ENCODE measurements around the gene OVOL1.
A peak's percentile ranks its signal among the peaks of the same experiment; 100 is the strongest.

OVOL1 gene

DNA sequence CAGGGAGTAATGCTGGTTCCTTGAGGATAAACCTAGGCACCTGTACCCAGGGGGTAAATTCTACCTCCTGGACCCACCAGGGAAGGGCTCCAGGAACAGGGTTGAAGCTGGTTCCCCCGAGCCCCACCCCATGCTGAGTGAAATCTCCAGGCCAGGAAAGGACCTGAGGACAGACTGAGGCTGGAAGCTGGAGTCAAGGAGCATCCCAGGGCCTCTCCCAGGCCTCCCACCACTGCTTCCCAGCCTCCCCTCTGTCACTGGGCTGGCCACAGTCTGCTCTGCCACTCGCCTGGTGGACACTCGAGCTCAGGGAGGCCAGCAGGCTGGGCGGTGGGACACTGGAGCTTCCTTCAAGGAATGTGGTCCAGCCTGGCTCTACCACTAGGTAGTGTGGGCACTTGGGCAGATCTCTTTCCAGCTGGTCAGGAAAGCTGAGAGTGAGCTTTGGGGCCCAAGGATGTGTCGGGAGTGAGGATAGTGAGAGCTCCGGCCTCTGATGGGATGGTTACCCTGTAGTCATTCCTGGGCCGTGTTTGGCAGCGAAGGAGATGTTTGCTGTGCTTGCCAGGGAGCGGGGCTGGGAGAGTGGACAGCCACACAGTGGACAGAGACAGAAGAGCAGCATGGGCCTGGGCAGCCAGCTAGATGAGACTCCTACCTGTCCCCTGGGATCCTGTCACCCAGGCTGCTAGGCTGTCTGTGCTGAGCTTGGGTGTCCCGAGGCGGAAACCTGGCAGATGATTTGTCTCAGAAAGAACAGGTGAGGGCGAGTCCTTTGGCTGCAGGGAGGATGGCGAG, 3.4 kb downstream of the OVOL1 start:
- no peak overlapping the region for H3K9ac ChIP-seq (ENCODE audit: low read length)
- peak overlapping the region; percentile 2 for H3K4me3 ChIP-seq (ENCODE audit: low read length)
- no peak overlapping the region for H3K27ac ChIP-seq (ENCODE audit: low read depth, low read length)
- H3K36me3 ChIP-seq (ENCODE audit: control insufficient read depth, insufficient read depth, low read length), result peaks cover 3% of the 10 kb centered on the region
- H3K27me3 ChIP-seq (ENCODE audit: control insufficient read depth, insufficient read depth, low read length), result peaks cover 16% of the 10 kb centered on the region
- no peaks in the 10 kb centered on the region for H3K4me1 ChIP-seq (ENCODE audit: control insufficient read depth, insufficient read depth, low read length)

DNA sequence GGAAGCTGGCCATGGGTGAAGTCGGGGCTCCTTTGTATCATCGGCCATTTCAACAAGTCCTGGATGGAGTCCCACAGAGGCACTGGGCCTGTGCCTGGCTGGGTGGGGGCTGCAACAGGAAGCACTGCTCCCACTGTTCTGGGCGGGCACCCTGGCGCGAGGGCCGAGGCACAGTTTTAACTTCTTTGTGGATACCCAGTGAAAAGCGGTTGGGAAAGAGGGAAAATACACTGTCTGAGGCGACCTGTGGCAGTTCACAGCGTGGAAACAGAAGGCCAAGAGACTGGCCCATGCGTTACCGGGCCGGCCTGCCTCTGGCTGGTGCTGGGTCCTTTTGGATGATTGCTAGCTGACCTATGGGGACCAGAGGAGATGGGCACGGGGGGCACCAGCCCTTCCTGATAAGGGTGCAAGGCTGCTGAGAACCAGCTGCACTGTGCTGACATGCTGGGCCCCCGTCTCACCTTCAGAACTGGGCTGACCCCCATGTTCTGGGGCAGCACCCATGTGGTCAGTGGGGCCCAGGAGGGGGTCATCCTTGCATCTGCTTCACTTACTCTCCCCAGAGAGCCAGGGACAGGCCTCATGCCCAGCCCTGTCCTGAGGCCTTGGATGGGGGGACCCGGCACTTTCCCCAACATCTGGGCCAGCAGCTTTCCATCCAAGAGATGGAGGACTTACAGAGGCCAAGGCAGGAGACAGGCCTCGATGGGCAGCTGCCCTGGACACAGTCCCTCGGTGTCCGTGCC, 4.2 kb downstream of the OVOL1 start:
- Histone ChIP-seq H3K27me3 (ENCODE audit: control insufficient read depth, insufficient read depth, low read length) (peaks cover 11% of the 10 kb centered on the region), H3K4me3 (ENCODE audit: low read length) (no peak overlapping the region), H3K36me3 (ENCODE audit: control insufficient read depth, insufficient read depth, low read length) (peaks cover 3% of the 10 kb centered on the region), H3K4me1 (ENCODE audit: control insufficient read depth, insufficient read depth, low read length) (no peaks in the 10 kb centered on the region), H3K27ac (ENCODE audit: low read depth, low read length) (no peak overlapping the region), H3K9ac (ENCODE audit: low read length) (no peak overlapping the region)

GRCh38 chr11:65791719-65792213, 4.9 kb downstream of the OVOL1 start:
- Histone ChIP-seq H3K4me3 (ENCODE audit: low read length) (no peak overlapping the region), H3K4me1 (ENCODE audit: control insufficient read depth, insufficient read depth, low read length) (no peaks in the 10 kb centered on the region)

GRCh38 chr11:65792456-65792855, 5.6 kb downstream of the OVOL1 start:
- H3K27ac ChIP-seq (ENCODE audit: low read depth, low read length), result no peak overlapping the region
- H3K27me3 ChIP-seq (ENCODE audit: control insufficient read depth, insufficient read depth, low read length), result peaks cover 7% of the 10 kb centered on the region
- H3K36me3 ChIP-seq (ENCODE audit: control insufficient read depth, insufficient read depth, low read length), result peaks cover 3% of the 10 kb centered on the region
- H3K9ac ChIP-seq (ENCODE audit: low read length), result no peak overlapping the region
- H3K4me3 ChIP-seq (ENCODE audit: low read length), result no peak overlapping the region
- no peaks in the 10 kb centered on the region for H3K4me1 ChIP-seq (ENCODE audit: control insufficient read depth, insufficient read depth, low read length)

More at GRCh38 chr11:65791719-65792213, 4.9 kb downstream of the OVOL1 start:
- Histone ChIP-seq H3K36me3 (ENCODE audit: control insufficient read depth, insufficient read depth, low read length) (peaks cover 3% of the 10 kb centered on the region), H3K27me3 (ENCODE audit: control insufficient read depth, insufficient read depth, low read length) (peaks cover 7% of the 10 kb centered on the region), H3K27ac (ENCODE audit: low read depth, low read length) (no peak overlapping the region), H3K9ac (ENCODE audit: low read length) (no peak overlapping the region)

DNA sequence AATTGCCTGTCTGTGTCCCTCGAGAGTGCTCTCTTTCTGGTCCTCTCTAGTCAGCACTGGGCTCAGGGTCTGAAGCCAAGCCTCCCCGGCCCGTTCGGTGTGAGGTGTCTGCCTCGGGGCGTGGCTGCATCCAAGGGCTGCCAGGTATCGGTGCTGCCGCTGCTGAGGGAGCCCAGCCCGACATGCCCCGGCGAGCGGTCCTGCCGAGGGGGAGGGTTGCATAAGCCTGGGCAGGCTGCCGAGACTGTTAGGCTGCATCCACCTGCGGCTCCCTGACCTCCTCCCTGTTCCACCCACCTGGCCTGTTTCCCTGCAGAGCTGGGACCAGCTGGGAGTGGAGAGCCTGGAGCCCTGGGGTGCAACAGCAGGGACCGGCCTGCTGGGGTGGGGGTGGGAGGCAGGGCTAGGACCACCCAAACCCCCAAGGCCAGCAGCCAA, 6.3 kb downstream of the OVOL1 start:
- Histone ChIP-seq H3K36me3 (ENCODE audit: control insufficient read depth, insufficient read depth, low read length) (peaks cover 3% of the 10 kb centered on the region), H3K9ac (ENCODE audit: low read length) (no peak overlapping the region), H3K4me3 (ENCODE audit: low read length) (no peak overlapping the region), H3K27ac (ENCODE audit: low read depth, low read length) (no peak overlapping the region), H3K27me3 (ENCODE audit: control insufficient read depth, insufficient read depth, low read length) (peaks cover 4% of the 10 kb centered on the region), H3K4me1 (ENCODE audit: control insufficient read depth, insufficient read depth, low read length) (no peaks in the 10 kb centered on the region)

DNA sequence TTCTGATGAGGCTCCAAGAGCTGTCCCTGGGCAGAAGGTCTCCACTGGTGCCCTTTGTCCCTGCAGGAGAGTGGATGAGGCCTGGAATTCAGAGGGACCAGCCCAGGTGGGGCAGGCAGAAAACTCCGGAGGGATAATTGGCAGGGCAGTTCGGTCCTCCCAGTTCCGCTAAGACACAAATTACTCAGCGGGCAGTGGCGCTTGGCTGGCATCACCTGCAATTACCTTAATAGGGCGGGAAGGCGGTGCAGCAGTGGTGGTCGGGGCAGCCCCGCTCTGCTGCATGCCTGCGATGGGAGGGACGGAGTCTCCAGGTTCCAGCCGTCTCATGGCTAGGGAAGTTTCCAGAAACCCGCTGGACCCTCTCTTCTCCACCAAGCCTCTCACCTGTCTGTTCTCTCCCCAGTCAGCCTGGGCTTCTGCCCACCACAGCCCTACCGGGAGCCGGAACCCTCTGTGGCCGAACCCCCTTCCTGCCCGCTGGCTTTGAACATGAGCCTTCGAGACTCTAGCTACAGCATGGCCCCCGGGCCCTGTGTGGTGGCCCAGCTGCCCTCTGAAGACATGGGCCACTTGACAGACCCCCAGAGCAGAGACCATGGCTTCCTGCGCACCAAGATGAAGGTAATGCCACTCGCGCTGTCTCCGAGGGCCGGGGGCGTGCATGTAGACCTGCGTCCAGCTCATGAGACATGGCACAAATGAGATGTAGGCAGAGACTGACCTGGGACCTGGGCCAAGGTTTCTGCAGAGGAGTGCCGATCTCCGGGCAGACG, 7.0 kb downstream of the OVOL1 start:
- peaks cover 3% of the 10 kb centered on the region for H3K27me3 ChIP-seq (ENCODE audit: control insufficient read depth, insufficient read depth, low read length)
- no peak overlapping the region for H3K9ac ChIP-seq (ENCODE audit: low read length)
- no peak overlapping the region for H3K4me3 ChIP-seq (ENCODE audit: low read length)
- no peak overlapping the region for H3K27ac ChIP-seq (ENCODE audit: low read depth, low read length)
- peaks cover 3% of the 10 kb centered on the region for H3K36me3 ChIP-seq (ENCODE audit: control insufficient read depth, insufficient read depth, low read length)
- H3K4me1 ChIP-seq (ENCODE audit: control insufficient read depth, insufficient read depth, low read length), result no peaks in the 10 kb centered on the region

DNA sequence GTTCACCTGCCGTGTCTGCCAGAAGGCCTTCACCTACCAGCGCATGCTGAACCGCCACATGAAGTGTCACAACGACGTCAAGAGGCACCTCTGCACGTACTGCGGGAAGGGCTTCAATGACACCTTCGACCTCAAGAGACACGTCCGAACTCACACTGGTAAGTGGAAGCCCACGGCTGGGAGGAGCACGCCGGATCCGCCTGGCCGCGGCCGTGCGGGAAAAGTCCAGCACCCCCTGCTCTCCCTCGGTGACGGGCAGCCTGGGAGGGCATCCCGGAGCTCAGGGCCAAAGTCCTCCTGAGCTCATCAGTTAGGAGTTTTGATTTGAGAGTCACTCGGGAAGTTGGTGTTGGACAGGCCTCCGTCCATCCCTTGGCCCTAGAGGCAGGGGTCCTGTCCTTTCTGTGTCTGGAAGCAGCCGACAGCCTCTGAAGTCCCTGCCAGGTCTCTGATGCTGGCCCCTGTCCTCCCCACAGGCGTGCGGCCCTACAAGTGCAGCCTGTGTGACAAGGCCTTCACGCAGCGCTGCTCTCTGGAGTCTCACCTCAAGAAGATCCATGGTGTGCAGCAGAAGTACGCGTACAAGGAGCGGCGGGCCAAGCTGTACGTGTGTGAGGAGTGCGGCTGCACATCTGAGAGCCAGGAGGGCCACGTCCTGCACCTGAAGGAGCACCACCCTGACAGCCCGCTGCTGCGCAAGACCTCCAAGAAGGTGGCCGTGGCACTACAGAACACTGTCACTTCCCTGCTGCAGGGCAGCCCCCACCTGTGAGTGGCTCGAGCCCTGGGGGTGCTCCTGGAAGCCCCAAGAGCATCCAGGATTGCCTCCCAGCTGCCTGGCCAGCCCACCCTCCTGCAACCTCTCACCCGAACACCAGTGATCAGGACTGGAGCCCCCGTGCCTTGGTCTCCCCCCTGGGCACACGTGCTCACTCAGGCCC, 8.0 kb downstream of the OVOL1 start:
- no peaks in the 10 kb centered on the region for H3K27me3 ChIP-seq (ENCODE audit: control insufficient read depth, insufficient read depth, low read length)
- H3K9ac ChIP-seq (ENCODE audit: low read length), result no peak overlapping the region
- no peaks in the 10 kb centered on the region for H3K4me1 ChIP-seq (ENCODE audit: control insufficient read depth, insufficient read depth, low read length)

DNA sequence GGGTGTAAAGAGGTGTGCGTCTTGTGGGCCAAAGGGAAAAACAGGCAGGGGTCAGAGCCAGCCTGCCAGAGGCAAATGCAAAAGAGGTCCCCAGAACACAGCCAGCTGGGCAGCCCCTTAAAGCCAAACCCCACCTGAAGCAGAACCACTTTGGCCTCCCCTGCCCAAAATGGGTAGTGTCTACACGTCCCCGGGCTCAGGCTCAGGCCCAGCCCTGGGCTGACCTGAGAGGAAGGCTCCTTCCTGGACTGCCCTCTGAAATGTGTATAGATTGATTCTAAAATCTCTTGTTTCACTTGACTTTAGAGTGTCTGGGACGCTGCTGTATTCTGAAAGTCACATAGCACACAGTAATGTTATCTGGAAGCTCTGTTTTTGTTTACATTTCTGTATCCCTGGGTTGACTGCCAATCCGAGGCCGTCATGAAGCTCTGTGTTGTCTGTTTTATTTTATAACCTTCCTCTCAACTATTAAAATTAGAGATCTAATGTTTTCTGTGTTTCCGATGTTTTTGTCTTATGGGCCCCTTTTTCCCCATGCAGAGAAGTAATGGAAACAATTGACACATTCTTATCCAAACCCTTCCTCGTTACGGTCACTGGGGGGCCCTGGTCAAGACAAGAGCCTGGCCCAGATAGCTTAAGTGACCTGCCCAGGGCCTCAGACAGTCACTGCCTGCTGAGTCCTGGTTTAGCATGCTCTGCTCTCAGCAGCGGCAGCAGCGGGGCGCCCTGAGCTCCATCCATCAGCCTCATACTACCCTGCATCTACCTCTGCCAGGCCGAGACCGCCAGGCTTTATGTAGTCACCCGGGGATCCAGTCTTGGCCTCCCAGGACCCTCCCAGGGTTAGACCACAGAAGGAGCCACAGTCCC, 10.1 kb downstream of the OVOL1 start:
- H3K36me3 ChIP-seq (ENCODE audit: control insufficient read depth, insufficient read depth, low read length), result peaks cover 3% of the 10 kb centered on the region
- no peaks in the 10 kb centered on the region for H3K27me3 ChIP-seq (ENCODE audit: control insufficient read depth, insufficient read depth, low read length)
- no peaks in the 10 kb centered on the region for H3K4me1 ChIP-seq (ENCODE audit: control insufficient read depth, insufficient read depth, low read length)
- no peak overlapping the region for H3K4me3 ChIP-seq (ENCODE audit: low read length)
- no peak overlapping the region for H3K27ac ChIP-seq (ENCODE audit: low read depth, low read length)
- no peak overlapping the region for H3K9ac ChIP-seq (ENCODE audit: low read length)

More for the DNA sequence above, 8.0 kb downstream of the OVOL1 start:
- H3K27ac ChIP-seq (ENCODE audit: low read depth, low read length), result no peak overlapping the region
- peaks cover 3% of the 10 kb centered on the region for H3K36me3 ChIP-seq (ENCODE audit: control insufficient read depth, insufficient read depth, low read length)
- H3K4me3 ChIP-seq (ENCODE audit: low read length), result no peak overlapping the region

DNA sequence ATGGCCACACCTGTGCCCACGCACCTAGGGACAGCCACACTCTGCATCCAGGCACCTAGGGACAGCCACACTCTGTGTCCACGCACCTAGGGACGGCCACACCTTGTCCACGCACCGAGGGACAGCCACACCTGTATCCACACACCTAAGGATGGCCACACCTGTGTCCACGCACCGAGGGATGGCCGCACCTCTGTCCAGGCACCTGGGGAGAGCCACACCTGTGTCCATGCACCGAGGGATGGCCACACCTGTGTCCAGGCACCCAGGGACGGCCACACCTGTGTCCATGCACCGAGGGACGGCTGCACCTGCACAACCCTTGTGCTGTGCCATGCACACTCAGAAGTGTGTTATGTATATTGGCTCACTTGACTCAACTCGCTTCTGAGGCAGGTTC, 10.8 kb downstream of the OVOL1 start:
- no peak overlapping the region for H3K9ac ChIP-seq (ENCODE audit: low read length)
- no peaks in the 10 kb centered on the region for H3K27me3 ChIP-seq (ENCODE audit: control insufficient read depth, insufficient read depth, low read length)
- H3K4me1 ChIP-seq (ENCODE audit: control insufficient read depth, insufficient read depth, low read length), result no peaks in the 10 kb centered on the region
- no peak overlapping the region for H3K27ac ChIP-seq (ENCODE audit: low read depth, low read length)
- H3K4me3 ChIP-seq (ENCODE audit: low read length), result no peak overlapping the region
- H3K36me3 ChIP-seq (ENCODE audit: control insufficient read depth, insufficient read depth, low read length), result peaks cover 3% of the 10 kb centered on the region

DNA sequence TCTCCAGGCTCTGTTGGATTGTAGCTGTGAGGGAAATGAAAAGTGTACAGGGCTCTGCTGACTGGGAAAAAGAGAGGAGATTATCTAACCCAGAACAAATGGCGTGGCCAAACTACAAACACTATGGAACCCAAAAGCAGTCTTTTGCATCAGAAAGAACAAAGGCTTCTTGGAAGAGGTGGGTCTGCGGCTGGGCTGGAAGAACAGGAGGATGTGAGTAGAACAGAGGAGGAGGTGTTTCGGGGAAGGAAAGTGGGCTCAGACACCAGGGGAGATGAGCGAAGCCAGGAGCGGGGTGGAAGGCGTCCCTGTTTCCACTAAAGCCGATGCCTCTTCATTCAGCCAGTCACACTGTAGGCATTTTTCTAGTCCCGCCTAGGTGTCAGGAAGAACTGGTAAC, 12.0 kb downstream of the OVOL1 start:
- no peaks in the 10 kb centered on the region for H3K4me1 ChIP-seq (ENCODE audit: control insufficient read depth, insufficient read depth, low read length)
- no peak overlapping the region for H3K9ac ChIP-seq (ENCODE audit: low read length)
- peaks cover 3% of the 10 kb centered on the region for H3K36me3 ChIP-seq (ENCODE audit: control insufficient read depth, insufficient read depth, low read length)
- no peak overlapping the region for H3K27ac ChIP-seq (ENCODE audit: low read depth, low read length)
- H3K4me3 ChIP-seq (ENCODE audit: low read length), result no peak overlapping the region
- H3K27me3 ChIP-seq (ENCODE audit: control insufficient read depth, insufficient read depth, low read length), result peaks cover 5% of the 10 kb centered on the region

Measured in rectal smooth muscle tissue (tissue), 1 donor.